GM19023 (cell line): Measurements from ENCODE around the gene UBA52.
"Not testable (repeated sequence)": the region's sequence is repeated elsewhere in the genome, so short reads cannot be mapped to it uniquely, and the experiment has no call there.

Experiments
- ATAC-seq: cut with Tn5 transposase; IDR thresholded peaks from one replicate; pipeline ENCODE4 v1.9.1; 2021; ENCODE audit warnings: mild to moderate bottlenecking, moderate library complexity; ENCODE audit not compliant: unreplicated experiment

UBA52 gene

DNA sequence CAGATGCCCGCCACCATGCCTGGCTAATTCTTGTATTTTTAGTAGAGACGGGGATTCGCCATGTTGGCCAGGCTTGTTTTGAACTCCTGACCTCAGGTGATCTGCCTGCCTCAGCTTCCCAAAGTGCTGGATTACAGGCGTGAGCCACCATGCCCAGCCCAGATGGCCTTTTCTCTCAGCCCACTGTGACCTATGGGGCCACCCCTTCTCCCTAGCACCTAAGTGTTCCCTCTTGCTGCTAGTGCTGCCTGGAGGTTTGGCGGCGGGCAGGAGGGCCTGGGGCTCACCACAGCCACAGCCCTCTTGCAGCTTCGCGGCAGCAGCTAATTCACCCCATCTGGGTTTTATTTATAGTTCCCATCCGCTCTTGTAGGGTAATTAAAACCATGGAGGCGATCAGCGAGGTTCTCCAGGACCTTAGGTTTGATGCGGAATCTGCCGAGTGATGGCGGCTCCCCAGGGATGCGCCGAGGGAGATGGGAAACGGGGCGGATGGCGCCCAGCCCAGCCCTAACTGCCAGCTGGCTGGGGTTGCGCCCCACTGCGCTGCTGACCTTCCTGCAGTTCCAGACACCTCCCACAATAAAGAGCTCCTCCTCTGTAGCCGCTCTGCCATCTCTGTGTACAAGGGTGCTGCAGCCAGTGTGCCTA, 20.2 kb downstream of the UBA52 start:
- ATAC-seq: no peak

DNA sequence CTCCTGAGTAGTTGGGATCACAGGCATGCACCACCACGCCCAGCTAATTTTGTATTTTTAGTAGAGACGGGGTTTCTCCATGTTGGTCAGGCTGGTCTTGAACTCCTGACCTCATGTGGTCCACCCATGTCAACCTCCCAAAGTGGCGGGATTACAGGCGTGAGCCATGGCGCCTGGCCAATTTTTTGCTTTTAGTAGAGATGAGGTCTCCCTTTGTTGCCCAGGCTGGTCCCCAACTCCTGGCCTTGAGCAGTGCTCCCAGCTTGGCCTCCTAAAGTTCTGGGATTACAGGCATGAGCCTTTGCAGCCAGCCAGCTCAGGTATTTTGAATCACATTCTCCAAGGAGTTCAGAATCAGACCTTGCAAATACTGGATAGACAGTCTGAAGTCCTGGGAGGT, 21.1 kb downstream of the UBA52 start:
- not testable (repeated sequence) for ATAC-seq

GRCh38 chr19:18593367-18594095, 21.9 kb downstream of the UBA52 start:
- no peak for ATAC-seq

DNA sequence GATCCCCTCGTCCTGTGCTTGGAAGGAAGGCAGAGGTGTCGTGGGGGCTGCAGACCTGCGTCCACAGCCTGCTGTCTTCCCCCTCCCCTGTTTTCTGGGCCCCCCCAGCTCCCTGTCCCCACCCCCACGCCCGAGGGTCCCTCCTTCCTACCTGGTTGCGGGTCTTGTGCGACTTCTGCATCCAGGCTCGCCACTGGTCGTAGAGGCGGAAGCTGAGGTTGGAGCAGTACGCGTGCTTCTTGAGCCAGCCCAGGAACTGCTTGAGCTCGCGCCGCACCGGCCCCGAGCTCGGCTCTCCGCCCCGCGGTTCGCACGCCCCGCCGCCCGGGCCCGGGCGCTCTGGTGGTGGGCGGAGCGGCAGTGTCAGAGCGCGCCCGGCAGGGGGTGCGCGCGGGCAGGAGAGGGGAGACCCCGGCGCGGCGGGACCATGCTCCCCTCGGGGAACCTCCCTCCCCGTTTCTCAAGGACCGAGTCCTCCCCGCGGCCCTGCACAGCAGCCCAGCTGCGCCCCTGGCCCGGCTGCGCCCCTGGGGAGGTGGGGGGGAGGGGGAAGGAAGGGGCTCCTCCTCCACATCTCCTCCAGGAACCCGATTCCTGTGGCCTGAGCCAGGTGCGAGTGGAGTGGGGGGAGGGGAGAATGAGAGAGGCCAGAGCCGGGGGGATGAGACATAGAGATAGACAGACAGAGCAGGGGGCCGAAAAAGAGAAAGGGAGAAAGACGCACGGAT, 22.6 kb downstream of the UBA52 start:
- ATAC-seq: peak; percentile 56

DNA sequence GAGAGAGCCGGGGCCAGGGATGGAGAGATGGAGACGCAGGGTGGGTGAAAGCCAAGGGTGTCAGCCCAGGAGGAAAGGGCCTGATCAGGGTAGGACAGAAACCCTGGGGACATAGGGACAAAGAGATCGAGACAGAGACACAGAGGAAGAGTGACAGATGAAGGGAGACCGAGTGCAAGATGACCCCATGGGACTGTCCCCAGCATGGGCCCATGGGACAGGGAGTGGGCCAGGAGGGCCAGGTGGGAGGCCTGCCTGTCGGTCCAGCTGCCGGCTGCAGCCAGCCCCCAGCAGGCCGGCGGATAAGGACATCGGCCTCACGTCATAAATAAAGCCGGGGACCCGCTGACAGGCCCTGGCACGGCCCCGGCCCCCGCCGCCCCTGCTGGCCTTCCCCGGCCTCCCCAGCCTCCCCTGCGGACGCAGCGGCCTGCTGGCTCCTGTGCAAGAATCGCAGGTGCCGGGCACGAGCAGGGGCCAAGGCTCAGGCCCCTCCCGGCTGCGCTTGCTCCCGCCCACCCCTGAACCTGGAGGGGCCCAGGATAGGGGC, 23.2 kb downstream of the UBA52 start:
- ATAC-seq: no peak

DNA sequence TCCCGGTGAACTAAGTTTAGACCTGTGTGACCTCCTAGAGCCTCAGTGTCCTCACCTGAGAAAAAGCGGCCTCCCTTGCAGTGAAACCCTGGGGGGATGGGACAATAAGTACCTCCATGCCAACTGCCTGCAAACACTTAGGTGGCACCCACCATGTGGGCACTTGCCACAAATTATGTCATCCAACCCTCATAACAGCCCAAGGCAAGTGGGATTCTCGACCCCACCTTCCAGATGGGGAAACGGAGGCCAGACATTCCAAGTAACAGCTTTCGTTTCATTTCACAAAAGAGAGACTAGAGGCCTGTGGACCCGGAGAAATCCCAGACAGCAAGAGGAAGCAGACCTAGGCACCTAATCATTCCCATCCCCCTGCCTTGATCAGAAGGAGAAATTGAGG, 23.8 kb downstream of the UBA52 start:
- ATAC-seq: no peak

- no peak for ATAC-seq
These were observed 25.1 kb downstream of the UBA52 start for GRCh38 chr19:18596752-18597157.

GRCh38 chr19:18597809-18598660, 26.4 kb downstream of the UBA52 start:
- ATAC-seq: no peak

DNA sequence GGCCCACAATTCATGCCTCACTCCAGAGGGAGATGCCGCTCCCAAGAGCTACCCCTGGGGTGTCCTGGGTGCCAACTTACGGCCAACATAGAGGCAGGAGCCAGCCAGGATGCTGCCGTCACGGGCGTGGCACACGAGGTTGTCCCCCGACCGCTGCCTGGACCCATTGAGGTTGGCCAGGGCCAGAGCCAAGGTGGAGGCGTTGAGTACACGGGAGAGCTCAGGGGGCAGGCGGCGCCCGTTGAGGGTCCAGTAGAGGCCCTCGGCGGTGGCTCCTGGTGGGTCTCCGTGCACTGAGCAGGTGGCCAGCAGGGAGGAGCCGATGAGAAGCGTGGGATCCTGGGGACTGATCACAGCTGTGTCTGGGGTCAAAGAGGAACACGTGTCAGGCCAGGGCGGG, 27.8 kb downstream of the UBA52 start:
- no peak for ATAC-seq

- not testable (repeated sequence) for ATAC-seq
These were observed 29.2 kb downstream of the UBA52 start for GRCh38 chr19:18600692-18601397.

DNA sequence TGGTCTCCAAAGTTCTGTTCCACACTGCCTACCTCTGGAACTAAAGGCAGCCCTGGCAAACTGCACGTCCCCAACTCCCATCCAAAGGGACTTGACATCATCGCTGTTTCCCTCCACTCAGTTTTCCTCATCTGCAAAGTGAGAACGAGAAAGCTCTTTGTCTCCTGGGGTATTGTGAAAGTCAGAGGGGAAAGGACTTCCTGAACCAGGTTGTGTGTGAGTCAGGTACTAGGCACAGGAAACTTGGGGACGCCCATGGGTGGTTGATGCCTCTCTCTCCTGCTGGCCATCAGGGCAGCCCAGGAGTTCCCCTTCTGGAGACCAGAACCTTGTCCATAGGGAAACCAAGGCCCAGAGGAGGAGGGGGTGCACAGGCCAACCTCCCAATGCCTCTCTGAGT, 30.2 kb downstream of the UBA52 start:
- no peak for ATAC-seq

DNA sequence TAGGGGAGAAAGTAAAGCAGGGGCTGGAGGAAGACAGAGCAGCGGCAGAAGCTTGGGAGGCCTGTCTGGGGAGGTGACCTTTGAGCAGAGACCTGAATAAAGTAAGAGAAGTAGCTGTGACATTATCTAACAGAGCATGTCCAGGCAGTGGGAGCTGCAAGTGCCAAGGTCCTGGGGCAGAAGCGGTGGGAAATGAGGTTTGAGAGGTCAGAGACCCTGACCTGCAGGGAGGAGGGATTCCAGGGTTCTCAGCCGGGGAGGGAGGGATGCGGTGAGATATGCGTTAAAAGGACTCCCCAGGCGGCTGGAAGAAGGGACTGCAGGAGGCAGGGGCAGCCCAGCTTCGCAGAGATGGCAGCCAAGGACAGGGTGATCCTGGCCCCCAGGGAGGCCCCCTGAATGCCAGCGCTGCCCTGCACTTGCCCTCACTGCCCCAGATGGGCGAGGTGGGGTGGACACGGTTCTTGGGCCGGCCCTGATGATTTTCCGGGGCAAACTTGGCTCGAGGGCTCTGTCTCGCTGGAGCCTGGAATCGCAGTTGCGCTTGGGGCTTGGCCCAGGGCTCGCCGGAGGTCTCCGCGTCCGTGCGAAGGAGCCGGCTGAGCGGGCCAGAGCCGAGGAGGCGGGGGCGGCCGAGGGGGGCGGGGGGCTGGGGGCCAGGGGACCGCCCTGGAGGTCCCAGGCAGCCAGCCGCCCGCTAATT, 31.7 kb downstream of the UBA52 start:
- ATAC-seq: no peak

DNA sequence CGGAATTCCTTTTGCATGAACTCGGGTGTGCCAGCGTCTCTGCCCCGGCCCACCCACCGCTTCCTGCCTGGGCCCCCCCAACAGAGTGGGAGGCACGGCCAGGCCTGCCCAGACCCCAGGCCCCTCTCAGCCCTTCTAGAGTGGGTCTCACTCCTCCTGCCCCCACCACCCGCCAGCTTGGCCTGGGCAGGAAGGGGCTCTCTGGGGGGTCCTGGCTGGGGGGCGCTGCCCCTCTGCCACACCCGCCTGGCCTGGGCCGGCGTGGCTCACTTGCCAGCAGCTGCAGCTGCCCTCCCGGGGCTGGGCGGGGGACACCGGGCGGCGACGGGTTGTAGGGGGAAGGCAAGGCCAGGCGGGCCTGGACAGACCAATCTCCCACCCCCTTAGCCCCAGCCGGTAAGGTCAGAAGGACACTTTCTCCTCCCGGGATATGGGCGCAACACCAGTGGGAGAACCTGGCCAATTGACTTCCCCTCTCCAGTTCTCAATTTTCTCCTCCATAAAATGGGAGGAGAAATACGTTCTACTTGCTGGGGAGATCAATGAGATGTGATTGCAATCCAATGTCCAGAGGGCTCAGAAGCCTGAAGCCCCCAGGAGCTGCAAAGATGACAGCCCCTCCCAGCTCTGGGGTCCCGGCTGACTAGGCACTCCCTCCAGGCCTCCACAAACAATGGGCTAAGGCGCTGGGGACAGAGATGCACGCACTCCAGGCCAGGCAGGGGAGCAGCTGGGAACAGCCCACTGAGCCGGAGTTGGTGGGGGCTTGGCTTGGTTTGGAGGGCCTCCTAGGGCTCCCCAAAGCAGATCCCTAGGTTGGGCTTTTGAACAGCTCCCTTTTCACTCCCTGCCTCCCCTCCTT, 32.5 kb downstream of the UBA52 start:
- ATAC-seq: no peak

DNA sequence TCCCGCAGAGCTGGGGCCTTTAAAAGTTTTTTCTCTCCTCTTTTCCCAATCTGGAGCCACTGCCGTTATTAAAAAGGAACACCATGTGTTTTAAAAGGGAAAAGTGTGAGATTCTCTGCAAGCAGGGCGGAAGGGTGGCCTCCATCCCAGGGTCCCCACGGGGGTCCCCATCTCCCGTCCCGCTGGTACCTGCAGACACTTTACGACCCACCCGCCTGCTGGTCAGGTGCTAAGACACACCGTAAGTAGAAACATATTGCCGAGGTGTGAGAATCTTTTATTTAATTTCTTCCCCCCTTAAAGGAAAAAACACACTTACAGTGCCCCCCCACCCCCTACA, 33.1 kb downstream of the UBA52 start:
- ATAC-seq: no peak

GRCh38 chr19:18605196-18605545, 33.5 kb downstream of the UBA52 start:
- no peak for ATAC-seq

- no peak for ATAC-seq
These were observed 34.1 kb downstream of the UBA52 start for GRCh38 chr19:18605546-18606280.

GRCh38 chr19:18606281-18607225, 34.9 kb downstream of the UBA52 start, which contains the start of gene CRLF1:
CRLF1 (minus strand) TSS chr19:18606799; CDS start chr19:18606656, 143 bp downstream.
- ATAC-seq: no peak
